HG03457 (cell line): Measurements from ENCODE around the gene TRPM2.

Experiments used
- ATAC-seq: cut with Tn5 transposase; IDR thresholded peaks from one replicate; pipeline ENCODE4 v1.9.1; 2021; ENCODE audit warnings: moderate number of reproducible peaks; ENCODE audit not compliant: unreplicated experiment

TRPM2 gene

DNA sequence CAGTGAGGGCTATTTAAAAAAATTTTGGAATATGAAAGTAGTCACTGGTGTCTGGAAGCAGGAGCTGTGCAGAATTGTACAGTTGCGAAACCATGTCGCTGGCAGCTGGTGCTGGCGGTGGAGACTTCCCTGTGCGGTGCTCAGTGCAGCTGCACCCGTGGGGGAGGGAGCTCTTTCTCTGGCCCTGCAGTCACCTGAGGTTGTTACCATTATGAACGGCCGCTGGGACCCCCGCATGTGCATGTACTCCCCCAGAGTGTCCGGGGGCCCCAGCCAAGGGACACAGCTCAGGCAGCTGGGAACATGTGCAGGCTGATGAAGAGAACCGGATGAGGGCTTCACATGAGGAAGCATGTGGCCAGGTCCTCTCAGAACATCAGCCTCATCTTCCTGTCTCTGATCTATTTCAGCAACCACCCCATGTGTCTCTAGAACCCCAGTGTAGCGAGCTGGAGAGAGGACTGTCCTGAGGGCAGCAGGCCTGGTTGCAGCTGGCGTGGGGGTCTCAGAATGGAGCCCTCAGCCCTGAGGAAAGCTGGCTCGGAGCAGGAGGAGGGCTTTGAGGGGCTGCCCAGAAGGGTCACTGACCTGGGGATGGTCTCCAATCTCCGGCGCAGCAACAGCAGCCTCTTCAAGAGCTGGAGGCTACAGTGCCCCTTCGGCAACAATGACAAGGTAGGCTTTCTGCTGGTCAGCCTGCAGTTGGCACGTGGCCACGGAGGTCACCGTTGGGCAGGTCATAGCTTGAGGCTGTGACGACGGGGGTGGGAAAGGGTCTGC lies at the start of gene TRPM2:
TSS of gene TRPM2 (plus strand) at position 431 of the 780 bp plus-strand sequence. CDS start at position 511, 80 bp downstream.
- ATAC-seq: no peak

DNA sequence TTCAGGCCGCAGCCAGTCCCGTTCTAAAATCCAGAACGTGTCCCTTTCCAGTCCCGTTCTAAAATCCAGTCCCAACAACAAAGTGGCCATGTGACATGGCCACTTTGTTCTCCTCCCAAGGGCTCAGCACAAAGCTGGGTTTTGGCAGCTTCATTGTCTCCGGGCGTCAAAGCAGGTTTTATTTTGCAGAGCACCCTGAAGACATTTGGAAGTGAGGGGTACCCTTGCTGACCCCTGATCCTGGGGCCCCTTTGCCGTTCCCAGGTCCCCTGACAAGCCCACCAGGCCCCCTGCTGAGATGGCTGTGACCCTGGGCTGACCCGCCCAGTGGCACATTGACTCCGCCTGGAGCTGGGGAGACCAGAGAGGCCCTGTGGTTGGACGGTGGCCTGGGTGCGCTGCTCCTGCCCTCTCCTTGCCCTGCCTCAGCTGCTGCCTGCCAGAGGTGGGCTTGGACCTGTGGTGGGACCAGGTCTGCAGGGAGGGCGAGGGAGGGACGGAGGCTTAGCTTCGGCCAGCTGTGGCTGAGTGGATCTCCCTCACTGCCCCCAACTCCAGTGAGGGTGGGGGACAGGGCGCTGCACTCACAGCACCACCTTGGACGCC lies 49.3 kb upstream of the TRPM2 start:
- no peak for ATAC-seq

- ATAC-seq: no peak
Measured at GRCh38 chr21:44304877-44305293, 48.5 kb upstream of the TRPM2 start.

DNA sequence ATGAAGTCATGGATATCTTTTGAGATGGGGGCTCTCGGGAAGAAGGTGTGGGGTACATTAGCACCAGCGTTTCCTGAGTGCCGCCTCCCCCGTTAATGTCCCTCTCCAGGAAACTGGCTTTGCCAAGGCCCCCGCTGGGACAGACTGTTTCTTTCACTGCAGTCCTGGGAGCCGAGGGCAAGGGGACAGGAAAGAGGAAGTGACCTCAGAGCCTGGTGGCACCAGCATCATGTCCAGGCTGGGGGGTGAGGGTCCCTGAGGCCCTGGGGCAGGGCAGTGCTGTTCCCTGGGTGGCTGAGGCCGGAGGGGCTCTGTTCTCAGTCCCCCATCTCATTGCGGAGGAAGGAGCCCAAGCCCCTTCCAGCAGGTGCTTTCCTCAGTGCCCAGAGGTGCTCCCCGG lies 47.7 kb upstream of the TRPM2 start:
- ATAC-seq: no peak

DNA sequence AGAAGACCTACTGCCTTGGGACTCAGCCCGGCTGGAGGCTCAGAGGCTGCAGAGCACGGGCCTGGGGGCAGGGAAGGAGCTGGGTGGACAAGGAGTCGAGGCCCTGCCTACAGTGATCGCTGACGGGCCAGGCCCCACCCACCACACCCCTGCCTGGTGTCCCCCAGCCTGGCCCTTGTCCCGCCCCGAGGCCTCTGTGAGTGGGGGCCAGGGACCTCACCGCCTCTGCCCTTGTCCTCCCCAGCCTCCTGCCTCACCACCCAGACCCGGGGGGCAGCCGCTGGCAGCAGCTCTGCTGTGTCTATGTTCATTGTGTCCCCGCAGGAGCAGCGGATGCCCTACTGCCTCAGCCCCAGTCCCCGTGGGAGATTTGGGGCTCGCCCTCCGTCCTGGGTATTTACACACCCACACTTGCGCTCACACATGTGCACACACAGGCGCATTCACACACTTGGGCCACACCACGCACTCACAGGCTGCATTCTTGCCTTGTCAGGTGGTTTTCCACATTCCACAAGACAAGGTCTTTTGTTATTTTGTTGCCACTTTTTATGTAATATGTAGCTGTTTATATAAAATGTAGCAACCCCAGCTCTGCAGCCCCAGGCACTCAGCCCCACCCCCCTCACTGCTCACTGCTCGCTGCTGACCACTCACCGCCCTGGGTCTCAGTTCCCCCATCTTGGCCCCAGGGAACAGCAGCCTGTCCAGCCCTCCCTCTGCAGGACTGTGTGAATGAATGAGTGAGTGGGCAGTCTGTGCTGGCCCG lies 46.3 kb upstream of the TRPM2 start:
- no peak for ATAC-seq

- no peak for ATAC-seq
Measured at GRCh38 chr21:44310628-44311507, 42.6 kb upstream of the TRPM2 start.

DNA sequence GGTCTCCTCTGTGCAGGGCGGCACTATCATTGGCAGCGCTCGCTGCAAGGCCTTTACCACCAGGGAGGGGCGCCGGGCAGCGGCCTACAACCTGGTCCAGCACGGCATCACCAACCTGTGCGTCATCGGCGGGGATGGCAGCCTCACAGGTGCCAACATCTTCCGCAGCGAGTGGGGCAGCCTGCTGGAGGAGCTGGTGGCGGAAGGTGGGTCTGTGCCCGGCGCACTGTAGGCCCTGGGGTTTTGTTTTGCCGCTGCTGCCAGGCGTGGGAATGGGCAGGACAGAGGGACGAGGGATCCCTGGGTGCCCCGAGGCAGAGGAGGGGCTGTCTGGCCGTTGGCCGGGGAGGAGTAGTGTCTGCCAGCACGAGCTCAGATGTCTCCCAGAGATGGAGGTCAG lies 41.3 kb upstream of the TRPM2 start:
- ATAC-seq: no peak

DNA sequence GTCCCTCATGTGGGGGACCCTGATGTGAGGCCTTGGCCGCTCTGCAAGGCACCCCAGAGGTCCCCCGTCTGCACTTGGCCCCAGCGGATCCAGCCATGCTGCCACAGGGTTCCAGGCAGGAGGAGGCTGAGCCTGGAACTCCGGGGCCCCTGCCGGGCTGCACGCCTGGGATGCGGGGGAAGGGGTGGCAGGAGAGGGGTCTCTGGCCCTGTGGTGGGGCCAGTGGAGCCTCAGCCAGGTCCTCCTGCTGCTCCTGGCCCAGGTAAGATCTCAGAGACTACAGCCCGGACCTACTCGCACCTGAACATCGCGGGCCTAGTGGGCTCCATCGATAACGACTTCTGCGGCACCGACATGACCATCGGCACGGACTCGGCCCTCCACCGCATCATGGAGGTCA lies 40.7 kb upstream of the TRPM2 start:
- ATAC-seq: no peak

GRCh38 chr21:44313451-44313850 lies 40.0 kb upstream of the TRPM2 start:
- no peak for ATAC-seq

- ATAC-seq: no peak
Measured at GRCh38 chr21:44314128-44314527, 39.3 kb upstream of the TRPM2 start.

- no peak for ATAC-seq
Measured at GRCh38 chr21:44314561-44314960, 38.9 kb upstream of the TRPM2 start.

GRCh38 chr21:44315691-44316203 lies 37.7 kb upstream of the TRPM2 start:
- no peak for ATAC-seq

- ATAC-seq: no peak
Measured at GRCh38 chr21:44316277-44316900, 37.0 kb upstream of the TRPM2 start.

GRCh38 chr21:44317241-44317782 lies 36.1 kb upstream of the TRPM2 start:
- no peak for ATAC-seq

- no peak for ATAC-seq
Measured at GRCh38 chr21:44317871-44318270, 35.5 kb upstream of the TRPM2 start.

GRCh38 chr21:44318489-44319285 lies 34.7 kb upstream of the TRPM2 start:
- no peak for ATAC-seq

DNA sequence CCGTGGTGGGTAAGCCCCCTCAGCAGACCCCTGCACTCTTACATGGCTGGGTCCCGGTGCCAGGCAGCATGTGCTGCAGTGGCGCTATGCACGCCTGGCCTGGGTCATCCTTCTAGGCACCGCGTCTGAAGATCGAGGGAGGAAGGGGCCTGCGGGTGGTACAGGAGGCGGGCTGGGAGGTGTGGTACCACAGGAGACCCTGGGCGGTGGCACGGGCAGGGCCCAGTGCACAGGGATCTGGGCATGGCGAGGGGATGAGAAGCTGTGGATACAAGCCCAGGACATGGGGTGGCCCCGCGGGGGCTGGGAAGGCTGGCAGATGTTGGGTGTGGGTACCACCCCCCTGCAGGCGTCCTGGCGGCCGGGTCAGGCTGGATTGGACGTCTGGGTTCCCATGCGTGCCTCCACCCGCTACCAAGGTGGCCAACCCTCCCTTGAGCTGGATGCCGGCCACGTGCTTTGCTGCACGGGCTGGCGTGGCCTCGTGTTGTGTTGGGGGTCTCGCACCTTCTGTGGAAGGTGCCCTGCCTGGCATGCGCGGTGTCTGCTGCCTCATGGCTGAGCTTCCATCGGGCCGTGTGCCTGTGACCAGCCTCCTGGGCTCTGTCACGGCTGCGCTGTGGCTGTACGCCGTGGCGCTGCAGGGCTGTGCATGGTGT lies 33.9 kb upstream of the TRPM2 start:
- ATAC-seq: no peak

DNA sequence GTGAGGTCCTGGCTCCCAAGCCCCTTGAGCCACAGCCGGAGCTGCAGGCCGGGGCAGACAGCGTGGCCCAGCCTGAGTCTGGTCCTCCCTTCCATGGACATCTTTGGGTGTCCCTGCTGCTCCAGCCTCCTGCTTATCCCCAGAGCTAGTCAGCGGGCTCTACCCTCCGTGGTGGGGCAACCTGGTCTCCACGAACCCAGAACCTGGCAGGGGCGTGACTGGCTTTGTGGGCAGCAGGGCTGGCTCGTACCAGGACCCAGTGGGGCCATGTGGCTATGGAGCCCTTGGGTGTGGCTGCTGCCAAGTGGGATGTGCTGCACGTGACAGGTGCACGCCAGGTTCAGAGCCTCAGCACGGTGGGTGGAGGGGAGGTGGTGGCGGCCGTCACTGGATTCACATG lies 32.6 kb upstream of the TRPM2 start:
- no peak for ATAC-seq
